OCI-LY3 (cell line): ENCODE results near the gene PTPRH.

ENCODE experiments used
- H2AFZ ChIP-seq: fragments of 200-600, 300-600 bp; shearing (Covaris generic); 2 replicates; pipeline ENCODE4 v1.6.0; 2014; ENCODE audit warnings: antibody characterized with exemption, low read depth, low read length
- H3K27ac ChIP-seq: fragments of 200-600, 300-600 bp; sonication (generic); 2 replicates; pipeline ENCODE4 v1.5.1; 2014; ENCODE audit warnings: mild to moderate bottlenecking, low read length, moderate library complexity, mixed read lengths
- H3K27me3 ChIP-seq: fragments of 200-600, 300-600 bp; sonication (generic); 2 replicates; pipeline ENCODE4 v1.6.1; 2014; ENCODE audit warnings: low read depth, low read length, mixed read lengths
- H3K36me3 ChIP-seq: fragments of 200-600, 300-600 bp; sonication (generic); replicated peaks from 2 replicates; pipeline ENCODE3; 2014; ENCODE audit warnings: low read depth, low read length, mixed read lengths
- H3K4me1 ChIP-seq: fragments of 300-600, 200-600 bp; sonication (generic); 2 replicates; pipeline ENCODE4 v1.6.1; 2014; ENCODE audit warnings: low read length, mixed read lengths
- H3K4me2 ChIP-seq: fragments of 200-600, 300-600 bp; sonication (generic); 2 replicates; pipeline ENCODE4 v1.6.1; 2014; ENCODE audit warnings: low read length, mixed read lengths
- H3K4me3 ChIP-seq: fragments of 300-600, 200-600 bp; sonication (generic); 2 replicates; pipeline ENCODE4 v1.5.1; 2014; ENCODE audit warnings: antibody characterized with exemption, mild to moderate bottlenecking, low read length, moderate library complexity
- H3K79me2 ChIP-seq: fragments of 300-600, 200-600 bp; shearing (Covaris generic); 2 replicates; pipeline ENCODE4 v1.6.1; 2014; ENCODE audit warnings: mild to moderate bottlenecking, low read length, mixed read lengths
- H3K9ac ChIP-seq: fragments of 300-600, 200-600 bp; shearing (Covaris generic); 2 replicates; pipeline ENCODE4 v1.6.0; 2014; ENCODE audit warnings: mild to moderate bottlenecking, low read length, moderate library complexity
- H3K9me3 ChIP-seq: fragments of 200-600, 300-600 bp; shearing (Covaris generic); 2 replicates; pipeline ENCODE4 v1.6.1; 2014; ENCODE audit warnings: low read length, mixed read lengths; ENCODE audit not compliant: insufficient read depth
- H4K20me1 ChIP-seq: fragments of 200-600, 300-600 bp; sonication (generic); 2 replicates; pipeline ENCODE4 v1.6.1; 2016; ENCODE audit warnings: low read length, mixed read lengths; ENCODE audit not compliant: insufficient read depth
- EZH2phosphoT487 ChIP-seq: fragments of 200-600 bp; shearing (Covaris generic); IDR thresholded peaks from 2 replicates; pipeline ENCODE4 v1.6.1; 2018; ENCODE audit warnings: antibody characterized with exemption, mixed run types, low read depth
- TF ChIP-seq, protein P1 (sequence below): fragments of 200-600, 300-600 bp; sonication (generic); IDR thresholded peaks from 2 replicates; pipeline ENCODE4 v1.5.1; 2014; ENCODE audit warnings: antibody characterized with exemption, low read length, low read depth

The PTPRH gene

DNA sequence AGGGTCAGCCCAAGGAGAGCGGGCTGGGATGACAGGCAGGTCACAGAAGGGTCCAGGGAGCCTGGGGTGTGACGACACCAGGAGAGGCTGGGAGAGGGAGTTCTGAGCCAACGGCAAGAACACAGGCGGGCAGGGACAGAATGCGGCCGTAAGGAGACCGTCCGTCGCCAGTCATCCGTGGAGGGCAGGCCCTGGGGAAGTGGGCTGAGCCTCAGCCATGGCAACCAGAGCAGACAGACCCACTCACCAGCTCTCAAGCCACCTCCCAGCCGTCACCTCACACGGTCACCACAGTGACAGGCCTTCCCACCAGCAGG lies 22.9 kb upstream of the PTPRH start:
- no peak overlapping the region for H3K9ac ChIP-seq
- H3K36me3 ChIP-seq, result peaks cover 77% of the 10 kb centered on the region
- H3K79me2 ChIP-seq, result peaks cover 20% of the 10 kb centered on the region
- H3K27ac ChIP-seq, result no peak overlapping the region
- no peaks in the 10 kb centered on the region for H3K4me1 ChIP-seq
- no peaks in the 10 kb centered on the region for H3K27me3 ChIP-seq
- H3K4me3 ChIP-seq, result no peak overlapping the region
- H3K4me2 ChIP-seq, result no peak overlapping the region
- no peaks in the 10 kb centered on the region for H3K9me3 ChIP-seq
- no peak for TF ChIP-seq EZH2phosphoT487
- TF ChIP-seq, protein P1, sequence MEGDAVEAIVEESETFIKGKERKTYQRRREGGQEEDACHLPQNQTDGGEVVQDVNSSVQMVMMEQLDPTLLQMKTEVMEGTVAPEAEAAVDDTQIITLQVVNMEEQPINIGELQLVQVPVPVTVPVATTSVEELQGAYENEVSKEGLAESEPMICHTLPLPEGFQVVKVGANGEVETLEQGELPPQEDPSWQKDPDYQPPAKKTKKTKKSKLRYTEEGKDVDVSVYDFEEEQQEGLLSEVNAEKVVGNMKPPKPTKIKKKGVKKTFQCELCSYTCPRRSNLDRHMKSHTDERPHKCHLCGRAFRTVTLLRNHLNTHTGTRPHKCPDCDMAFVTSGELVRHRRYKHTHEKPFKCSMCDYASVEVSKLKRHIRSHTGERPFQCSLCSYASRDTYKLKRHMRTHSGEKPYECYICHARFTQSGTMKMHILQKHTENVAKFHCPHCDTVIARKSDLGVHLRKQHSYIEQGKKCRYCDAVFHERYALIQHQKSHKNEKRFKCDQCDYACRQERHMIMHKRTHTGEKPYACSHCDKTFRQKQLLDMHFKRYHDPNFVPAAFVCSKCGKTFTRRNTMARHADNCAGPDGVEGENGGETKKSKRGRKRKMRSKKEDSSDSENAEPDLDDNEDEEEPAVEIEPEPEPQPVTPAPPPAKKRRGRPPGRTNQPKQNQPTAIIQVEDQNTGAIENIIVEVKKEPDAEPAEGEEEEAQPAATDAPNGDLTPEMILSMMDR, result no peak
- H2AFZ ChIP-seq, result no peak overlapping the region
- peaks cover 23% of the 10 kb centered on the region for H4K20me1 ChIP-seq

DNA sequence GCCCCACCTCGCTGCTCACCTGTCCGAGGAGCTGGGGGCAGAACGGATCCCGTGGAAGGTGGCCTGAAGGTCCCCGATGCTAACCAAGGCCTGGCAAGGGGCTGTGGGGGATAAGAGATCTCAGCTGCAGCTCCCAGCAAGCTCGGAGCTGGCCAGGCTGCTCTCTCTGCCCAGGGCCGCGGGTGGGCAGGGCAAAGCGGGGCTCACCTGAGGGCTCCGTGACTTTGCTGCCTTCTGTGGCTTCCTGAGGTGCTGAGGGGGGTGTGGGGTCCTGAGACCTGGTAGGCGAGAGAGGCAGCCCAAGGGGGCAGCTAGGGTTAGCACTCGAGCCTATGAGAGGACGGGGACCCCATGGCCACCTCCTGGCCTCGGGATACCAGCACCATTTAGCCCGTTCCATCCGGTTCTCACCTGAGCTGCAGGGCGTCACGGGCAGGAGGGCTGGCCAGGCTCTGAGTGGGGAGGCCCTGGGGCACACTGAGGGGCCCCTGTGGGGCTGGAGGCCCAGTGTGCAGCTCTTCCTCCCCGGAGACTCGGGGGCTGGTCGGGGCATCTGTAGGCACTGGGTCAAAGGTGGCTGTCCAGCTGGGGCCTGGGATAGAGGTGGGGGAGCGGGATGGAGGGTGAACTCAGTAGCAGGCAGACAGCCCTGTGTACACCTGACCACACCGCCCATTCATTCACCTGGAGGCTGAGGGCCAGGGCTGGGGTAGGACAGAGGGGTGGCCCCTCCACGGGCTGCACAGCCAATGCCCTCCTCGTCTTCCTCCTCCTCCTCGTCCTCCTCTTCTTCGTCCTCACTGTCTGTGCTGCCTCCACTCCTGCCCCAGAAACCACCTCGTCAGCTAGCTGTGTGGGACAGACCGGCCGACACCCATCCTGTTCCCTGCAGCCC lies 22.3 kb upstream of the PTPRH start:
- Histone ChIP-seq H2AFZ (no peak overlapping the region), H3K79me2 (peaks cover 14% of the 10 kb centered on the region), H3K27me3 (no peaks in the 10 kb centered on the region), H4K20me1 (peaks cover 23% of the 10 kb centered on the region), H3K4me2 (no peak overlapping the region), H3K9ac (no peak overlapping the region), H3K4me1 (no peaks in the 10 kb centered on the region), H3K36me3 (peaks cover 77% of the 10 kb centered on the region), H3K4me3 (no peak overlapping the region), H3K27ac (no peak overlapping the region), H3K9me3 (no peaks in the 10 kb centered on the region)
- TF ChIP-seq, protein P1, result no peak
- TF ChIP-seq EZH2phosphoT487, result no peak

DNA sequence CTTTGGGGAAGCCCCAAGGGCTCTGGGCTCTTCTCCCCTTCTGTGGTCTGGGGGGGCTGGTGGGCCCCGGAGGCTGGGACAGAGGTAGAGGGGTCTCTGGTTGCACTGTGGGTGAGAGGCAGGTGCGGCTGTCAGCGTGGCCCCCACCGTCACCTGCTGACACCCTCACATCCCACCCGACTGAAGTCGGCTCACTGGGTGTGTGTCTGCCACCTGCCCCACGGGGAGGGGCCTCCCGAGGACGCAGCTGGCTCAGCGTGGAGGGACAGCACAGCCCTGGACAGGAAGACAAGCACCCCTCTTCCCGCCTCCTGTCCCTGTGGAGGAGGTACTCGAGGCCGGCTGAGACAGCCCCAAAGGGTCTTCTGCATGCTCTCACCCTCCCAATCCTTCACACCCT lies 21.5 kb upstream of the PTPRH start:
- no peak overlapping the region for H2AFZ ChIP-seq
- H3K4me2 ChIP-seq, result no peak overlapping the region
- H4K20me1 ChIP-seq, result peaks cover 23% of the 10 kb centered on the region
- no peak overlapping the region for H3K27ac ChIP-seq
- no peak overlapping the region for H3K9ac ChIP-seq
- H3K4me3 ChIP-seq, result no peak overlapping the region
- peaks cover 5% of the 10 kb centered on the region for H3K79me2 ChIP-seq
- H3K27me3 ChIP-seq, result no peaks in the 10 kb centered on the region
- peaks cover 77% of the 10 kb centered on the region for H3K36me3 ChIP-seq
- no peaks in the 10 kb centered on the region for H3K9me3 ChIP-seq
- no peaks in the 10 kb centered on the region for H3K4me1 ChIP-seq
- TF ChIP-seq, protein P1, result no peak
- no peak for TF ChIP-seq EZH2phosphoT487

DNA sequence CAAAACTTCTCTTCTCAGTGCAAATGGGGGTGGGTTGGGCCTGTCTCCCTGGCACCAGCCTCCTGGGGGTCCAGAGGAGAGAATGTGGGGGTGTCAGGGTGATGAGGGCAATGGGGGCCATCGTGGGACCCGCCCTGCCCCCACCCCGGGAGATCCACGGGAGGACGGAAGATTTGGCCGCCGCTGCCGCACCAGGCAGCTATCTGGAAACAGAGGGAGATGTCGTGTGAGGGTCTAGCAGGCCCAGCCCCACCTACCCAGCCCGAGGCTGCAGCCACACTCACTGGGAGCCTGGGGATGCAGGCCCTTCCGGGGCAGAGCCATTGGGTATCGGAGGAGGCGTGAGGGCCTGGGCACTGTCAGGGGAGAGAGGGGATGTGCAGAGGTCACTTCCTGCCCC lies 21.0 kb upstream of the PTPRH start:
- peaks cover 5% of the 10 kb centered on the region for H3K79me2 ChIP-seq
- H3K27ac ChIP-seq, result no peak overlapping the region
- no peaks in the 10 kb centered on the region for H3K4me1 ChIP-seq
- no peak overlapping the region for H3K4me3 ChIP-seq
- no peak overlapping the region for H3K4me2 ChIP-seq
- peaks cover 23% of the 10 kb centered on the region for H4K20me1 ChIP-seq
- no peaks in the 10 kb centered on the region for H3K9me3 ChIP-seq
- H3K27me3 ChIP-seq, result no peaks in the 10 kb centered on the region
- H3K36me3 ChIP-seq, result peaks cover 79% of the 10 kb centered on the region
- no peak overlapping the region for H2AFZ ChIP-seq
- no peak overlapping the region for H3K9ac ChIP-seq
- no peak for TF ChIP-seq EZH2phosphoT487
- TF ChIP-seq, protein P1, result no peak
